HL-60/S4 treated with phorbol 12-myristate 13-acetate at 8.2 ng/mL for 4 days and 3 days (cell line): ENCODE data around the gene PDZD8.

Experiments used
- in situ Hi-C: fragments of 300-500 bp; cut with MboI; formaldehyde crosslinking; loops from 2 replicates; pipeline ENCODE4 v1.15.0; 2022; ENCODE audit warnings: low sequenced_read_pairs

Gene PDZD8

DNA sequence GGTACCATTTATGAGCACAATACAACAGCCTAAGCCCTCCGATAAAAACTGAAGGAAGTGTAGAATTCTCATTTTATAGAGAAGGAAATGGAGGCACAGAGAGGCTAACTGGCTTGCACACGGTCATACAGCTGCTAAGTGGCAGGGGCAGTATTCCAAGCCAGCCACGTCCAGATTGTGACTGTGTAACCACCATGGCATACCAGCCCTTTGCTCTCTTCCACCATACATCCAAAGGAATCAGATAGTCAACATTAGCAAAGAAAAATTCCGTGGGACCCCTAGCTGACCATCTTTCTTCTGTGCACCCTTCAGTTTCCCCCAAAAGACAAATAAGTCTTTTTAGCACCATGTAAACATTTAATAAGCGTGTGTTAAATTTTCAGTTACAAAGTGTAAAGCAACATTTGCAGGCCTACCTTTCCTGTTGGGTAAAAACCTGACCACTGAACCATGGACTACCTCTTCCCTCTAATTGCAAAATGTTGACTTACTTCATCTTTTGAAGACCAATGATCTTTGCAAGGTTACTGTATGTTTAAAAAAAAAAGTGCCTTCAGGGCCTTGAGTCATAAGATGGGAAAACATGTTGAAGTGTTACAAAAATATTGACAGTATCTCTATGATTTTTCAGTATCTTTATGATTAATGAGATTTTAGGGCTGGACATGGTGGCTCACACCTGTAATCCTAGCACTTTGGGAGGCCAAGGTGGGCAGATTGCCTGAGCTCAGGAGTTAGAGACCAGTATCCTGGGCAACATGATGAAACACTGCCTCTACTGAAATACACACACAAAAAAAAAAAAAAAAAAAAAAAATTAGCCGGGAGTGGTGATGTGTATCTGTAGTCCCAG lies 24.3 kb upstream of the PDZD8 start:
- in situ Hi-C loops: no loop called here

DNA sequence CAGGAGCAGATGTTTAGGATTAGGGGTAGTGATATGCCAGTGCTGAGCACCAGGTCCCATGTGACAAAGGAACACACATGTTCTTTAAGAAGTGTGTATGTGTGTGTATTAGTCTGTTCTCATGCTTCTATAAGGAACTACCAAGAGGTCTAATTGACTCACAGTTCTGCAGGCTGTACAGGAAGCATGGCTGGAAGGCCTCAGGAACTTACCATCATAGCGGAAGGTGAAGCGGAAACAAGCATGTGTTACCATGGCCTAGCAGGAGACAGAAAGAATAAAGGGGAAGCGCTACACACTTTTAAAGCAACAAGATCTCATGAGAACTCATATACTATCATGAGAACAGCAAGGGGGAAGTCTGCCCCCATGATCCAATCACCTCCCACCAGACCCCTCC lies 22.8 kb upstream of the PDZD8 start:
- in situ Hi-C loops: no loop called here

- in situ Hi-C loops: no loop called here
These were observed 16.4 kb upstream of the PDZD8 start for GRCh38 chr10:117391436-117392205.

DNA sequence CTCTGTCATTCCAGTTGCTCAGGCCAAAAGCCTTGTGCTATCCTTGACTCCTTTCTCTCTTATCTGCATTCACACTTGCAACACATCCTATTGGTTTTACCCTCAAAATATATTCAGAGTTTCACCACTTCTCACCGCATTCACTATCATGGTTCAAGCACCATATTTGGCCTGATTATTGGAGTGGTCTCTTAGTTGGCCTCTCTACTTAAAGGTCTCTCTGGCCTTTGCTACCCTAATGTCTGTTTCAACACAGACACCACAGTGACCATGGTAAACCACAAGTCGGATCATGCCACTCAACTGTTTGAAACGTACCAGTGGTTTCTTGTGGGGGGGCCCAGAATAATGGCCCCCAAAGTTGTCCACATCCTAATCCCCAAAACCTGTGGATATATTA lies 15.2 kb upstream of the PDZD8 start:
- in situ Hi-C loops: no loop called here

GRCh38 chr10:117386805-117387204 lies 11.6 kb upstream of the PDZD8 start:
- in situ Hi-C loops: no loop called here

GRCh38 chr10:117382861-117383260 lies 7.6 kb upstream of the PDZD8 start:
- in situ Hi-C loops: no loop called here

- in situ Hi-C loops: no loop called here
These were observed 507 bp downstream of the PDZD8 start for GRCh38 chr10:117374506-117375359.

DNA sequence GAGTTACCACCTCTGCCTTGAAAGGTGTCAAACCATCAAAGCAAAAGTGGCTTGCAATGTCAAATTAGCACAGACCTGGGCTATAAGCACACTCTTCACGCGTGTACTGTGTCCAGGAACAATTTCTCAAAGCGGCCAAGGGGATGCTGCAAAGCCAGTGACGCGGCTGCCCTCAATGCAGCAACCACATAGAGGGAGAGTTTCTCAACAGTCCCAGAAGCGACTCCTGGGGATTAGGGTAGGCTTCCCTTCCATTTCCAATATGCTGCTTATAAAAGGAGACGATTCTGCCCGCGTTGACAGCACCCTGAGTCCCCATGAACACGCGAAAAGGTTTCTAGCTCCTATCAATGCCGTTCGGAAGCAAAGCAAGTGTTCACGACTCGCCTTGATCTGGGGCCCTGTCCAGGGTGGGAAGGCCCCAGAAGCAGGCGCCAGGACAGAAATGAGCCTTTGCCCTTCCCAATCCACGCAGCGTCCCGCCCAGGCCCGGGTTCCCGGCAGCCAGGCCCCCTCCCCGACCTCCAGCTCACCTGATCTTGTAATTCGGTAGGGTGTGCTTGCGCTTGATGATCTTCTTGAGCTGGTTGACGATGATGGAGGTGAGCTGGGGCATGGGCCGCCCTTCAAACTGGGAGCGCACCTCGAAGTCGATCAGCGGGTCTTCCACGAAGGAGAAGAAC lies 1.3 kb downstream of the PDZD8 start:
- in situ Hi-C loops: no loop called here

GRCh38 chr10:117370205-117370604 lies 5.0 kb downstream of the PDZD8 start:
- in situ Hi-C loops: no loop called here

DNA sequence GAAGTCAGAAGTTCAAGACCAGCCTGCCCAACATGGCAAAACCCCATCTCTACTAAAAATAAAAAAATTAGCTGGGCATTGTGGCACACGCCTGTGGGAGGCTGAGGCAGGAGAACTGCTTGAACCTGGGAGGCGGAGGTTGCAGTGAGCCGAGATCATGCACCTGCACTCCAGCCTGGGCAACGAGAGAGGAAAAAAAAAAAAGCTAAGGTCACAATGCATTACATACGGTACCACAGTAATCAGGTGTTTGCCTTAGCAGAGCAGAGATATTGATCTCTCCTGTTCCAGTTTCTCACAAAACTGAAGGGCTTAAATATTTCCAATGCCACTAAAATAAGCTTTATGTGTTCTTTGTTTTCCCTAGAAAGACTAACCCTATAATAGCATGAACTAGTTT lies 7.5 kb downstream of the PDZD8 start:
- in situ Hi-C loops: no loop called here

- in situ Hi-C loops: no loop called here
These were observed 8.5 kb downstream of the PDZD8 start for GRCh38 chr10:117366741-117367140.

DNA sequence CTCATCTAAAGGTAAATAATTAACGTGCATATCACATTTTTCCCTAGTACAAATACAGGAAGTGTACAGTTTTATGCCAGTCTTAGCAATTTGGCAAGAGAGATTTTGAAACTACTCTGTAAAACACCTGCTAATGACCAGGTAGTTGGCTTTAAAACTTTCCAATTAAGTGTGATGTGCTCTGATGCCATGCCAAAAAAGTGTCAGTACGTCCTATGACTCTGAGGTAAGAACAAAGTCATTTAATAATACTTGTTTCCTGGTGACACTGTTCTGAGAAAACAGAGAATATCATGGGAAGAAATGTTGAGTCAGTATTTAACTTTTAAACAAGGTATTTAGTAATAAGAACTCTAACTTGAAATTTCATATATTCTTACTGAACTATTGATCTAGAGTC lies 9.6 kb downstream of the PDZD8 start:
- in situ Hi-C loops: no loop called here

- in situ Hi-C loops: no loop called here
These were observed 10.9 kb downstream of the PDZD8 start for GRCh38 chr10:117364110-117364960.

- in situ Hi-C loops: no loop called here
These were observed 12.2 kb downstream of the PDZD8 start for GRCh38 chr10:117363028-117363427.

- in situ Hi-C loops: no loop called here
These were observed 12.9 kb downstream of the PDZD8 start for GRCh38 chr10:117362313-117362712.

- in situ Hi-C loops: no loop called here
These were observed 14.1 kb downstream of the PDZD8 start for GRCh38 chr10:117360994-117361667.

GRCh38 chr10:117360016-117360415 lies 15.2 kb downstream of the PDZD8 start:
- in situ Hi-C loops: no loop called here

GRCh38 chr10:117355072-117355471 lies 20.2 kb downstream of the PDZD8 start:
- in situ Hi-C loops: no loop called here

DNA sequence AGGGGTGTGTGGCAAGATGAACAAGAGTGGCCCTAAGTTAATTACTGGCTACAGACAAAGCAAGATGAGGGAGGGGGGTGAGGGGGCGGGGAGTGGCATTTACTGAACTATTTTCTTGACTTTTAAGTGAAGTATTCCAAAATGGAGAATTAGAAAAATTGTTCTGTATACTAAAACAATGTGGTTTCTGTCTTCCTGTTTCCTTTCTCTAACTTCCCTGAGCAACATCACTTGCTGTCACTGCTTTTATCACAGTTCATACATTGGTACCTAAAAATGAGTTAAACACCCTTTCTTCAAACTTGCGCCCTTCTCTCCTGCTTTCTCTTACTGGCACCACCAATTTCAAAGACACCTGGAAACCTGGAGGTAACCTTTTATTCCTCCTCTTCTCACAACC lies 21.6 kb downstream of the PDZD8 start:
- in situ Hi-C loops: no loop called here
